K562 (cell line): ENCODE measurements around the gene C16orf95. TPM values are rescaled to one million over a fixed set of nuclear protein-coding genes. Genes with fewer than 3 reads are reported as not detected.

Source experiments
- ATAC-seq: fragments of 200-7000 bp; cut with Tn5 transposase; 3 replicates; pipeline ENCODE4 v1.9.1; 2020; ENCODE audit warnings: moderate library complexity
- BruUV-seq: library from RNA; stranded (reverse); fragments of 400-500 nt; replicated peaks from 2 replicates; lab custom pipeline; 2021; lab: Mats Ljungman, UMichigan
- CTCF ChIA-PET: fragments of 300-600 bp; formaldehyde crosslinking; extraction: SDS; loops from one replicate; lab custom pipeline; 2021; ENCODE audit warnings: low intra/inter-chr PET ratio; lab: Yijun Ruan, JAX
- POLR2A ChIA-PET: fragments of 300-600, 350-650 bp; sonication (Branson Sonifier 250); formaldehyde crosslinking; extraction: SDS; loops from one replicate; lab custom pipeline; 2021; ENCODE audit warnings: antibody characterized with exemption, inconsistent platforms; lab: Yijun Ruan, JAX
- DNase-seq, 4 experiments: peaks; one replicate each; pipeline versions ENCODE4 v3.0.0 to v3.0.0-alpha.2; 2011 to 2018; ENCODE audit warnings: low spot score in 3 of 4, mixed read lengths in 3 of 4; ENCODE audit errors: extremely low read depth in 1 of 4
- FAIRE-seq: peaks from 2 replicates; lab custom pipeline; 2011; peaks lifted over from hg19 to GRCh38; lab: Jason Lieb, UNC
- H2AFZ ChIP-seq: 2 replicates; pipeline ENCODE4 v1.6.0; 2011; ENCODE audit warnings: low read depth, low read length, control low read depth, inconsistent platforms
- H3K27ac ChIP-seq: fragments of 200-600 bp; 3 replicates; pipeline ENCODE4 v1.8.0; 2011; ENCODE audit warnings: low read depth, mild to moderate bottlenecking, control low read depth, inconsistent platforms, low read length, moderate library complexity, mixed read lengths; ENCODE audit errors: extremely low read depth
- H3K27me3 ChIP-seq, 2 experiments: fragments of 300-600 bp in 1 of 2; 2 replicates in 1 of 2; 3 replicates in 1 of 2; pipeline versions ENCODE4 v1.6.0 to v1.8.0; 2011; ENCODE audit warnings: inconsistent platforms in 2 of 2, low read length in 2 of 2, mild to moderate bottlenecking in 1 of 2, mixed read lengths in 1 of 2, moderate library complexity in 1 of 2; ENCODE audit not compliant: control insufficient read depth in 2 of 2, insufficient read depth in 2 of 2
- H3K36me3 ChIP-seq: fragments of 300-600 bp; 3 replicates; pipeline ENCODE4 v1.8.0; 2011; ENCODE audit warnings: mild to moderate bottlenecking, low read length, inconsistent platforms; ENCODE audit not compliant: control insufficient read depth, insufficient read depth
- H3K4me1 ChIP-seq, 2 experiments: fragments of 200-600 bp in 1 of 2; replicated peaks in 1 of 2; 2 replicates in 1 of 2; 3 replicates in 1 of 2; pipeline versions ENCODE4 v1.5.1 to v1.8.0; 2011; ENCODE audit warnings: inconsistent platforms in 2 of 2, low read length in 2 of 2, mild to moderate bottlenecking in 1 of 2, mixed read lengths in 1 of 2, moderate library complexity in 1 of 2; ENCODE audit not compliant: control insufficient read depth in 2 of 2, insufficient read depth in 2 of 2
- H3K4me2 ChIP-seq: 2 replicates; pipeline ENCODE4 v1.6.1; 2011; ENCODE audit warnings: low read length, control low read depth, inconsistent platforms, mixed read lengths; ENCODE audit not compliant: insufficient read depth
- H3K4me3 ChIP-seq: fragments of 200-600 bp; sonication (generic), shearing (Covaris generic); 2 replicates; pipeline ENCODE4 v1.5.1; 2016; ENCODE audit warnings: control low read depth, inconsistent platforms
- H3K79me2 ChIP-seq: fragments of 200-600 bp; 3 replicates; pipeline ENCODE4 v1.8.0; 2011; ENCODE audit warnings: low read length, inconsistent platforms; ENCODE audit not compliant: control insufficient read depth, insufficient read depth
- H3K9ac ChIP-seq, 2 experiments: 2 replicates each; pipeline versions ENCODE4 v1.6.0 to v1.6.1; 2011; ENCODE audit warnings: low read depth in 2 of 2, low read length in 2 of 2, control low read depth in 1 of 2, inconsistent platforms in 1 of 2, mild to moderate bottlenecking in 1 of 2, mixed read lengths in 1 of 2; ENCODE audit not compliant: insufficient read depth in 1 of 2
- H3K9me1 ChIP-seq: one replicate; pipeline ENCODE4 v1.6.0; 2011; ENCODE audit warnings: inconsistent platforms, mild to moderate bottlenecking, low read length, moderate library complexity; ENCODE audit not compliant: control insufficient read depth, insufficient read depth
- H3K9me3 ChIP-seq: replicated peaks from 2 replicates; pipeline ENCODE4 v1.5.1; 2011; ENCODE audit warnings: low read depth, low read length, inconsistent platforms; ENCODE audit not compliant: control insufficient read depth, insufficient read depth
- H4K20me1 ChIP-seq: replicated peaks from 2 replicates; pipeline ENCODE4 v1.6.1; 2011; ENCODE audit warnings: low read length, inconsistent platforms, mixed read lengths; ENCODE audit not compliant: control insufficient read depth, insufficient read depth
- POLR2G ChIP-seq: fragments of 200-400 bp; formaldehyde crosslinking; IDR thresholded peaks from 2 replicates; pipeline ENCODE4 v1.6.1; 2017; ENCODE audit warnings: low read depth, mild to moderate bottlenecking, antibody characterized with exemption, low read length, moderate library complexity
- PURB ChIP-seq: sonication (generic); formaldehyde crosslinking; IDR thresholded peaks from 2 replicates; pipeline ENCODE4 v1.9.0; 2021; ENCODE audit warnings: low read depth, mild to moderate bottlenecking, missing genetic modification reagents
- WGBS: fragments of 100-300 bp; shearing (Covaris generic); methylation state at CpG from one replicate; pipeline ENCODE4 v1.1.6; 2016; ENCODE audit warnings: low coverage, mixed read lengths; ENCODE audit not compliant: insufficient coverage; ENCODE audit errors: missing lambda C conversion rate; 5-methylcytosine and 5-hydroxymethylcytosine counted together
- in situ Hi-C: fragments of 300-500 bp; cut with MboI; formaldehyde crosslinking; loops from 4 replicates; pipeline ENCODE4 v1.15.0; 2018; ENCODE audit warnings: inconsistent platforms, mixed read lengths
- intact Hi-C: fragments of 100-400 bp; cut with micrococcal nuclease; formaldehyde crosslinking; loops from 2 replicates; pipeline ENCODE4 v1.14.2; 2022
- polyA plus RNA-seq, 8 experiments: library from polyadenylated mRNA; depleted of rRNA in 4 of 8; stranded (reverse) in 5 of 8; unstranded in 3 of 8; fragments of >200 nt; fragmentation: Nextera tagmentation in 2 of 8; fragmentation: Illumina TruSeq in 1 of 8; extraction: Ambion mirVana in 2 of 8; extraction: Trizol in 1 of 8; gene quantifications; 2 replicates each; pipeline versions ENCODE4 v1.2.1 to v1.2.3, GENCODE V29; 2011 to 2014; ENCODE audit warnings: inconsistent platforms in 1 of 8, missing spikeins in 1 of 8
- total RNA-seq, 7 experiments: library from RNA; depleted of rRNA in 6 of 7; stranded (reverse); fragments of >200 nt in 6 of 7; fragmentation: Illumina TruSeq in 2 of 7; extraction: Trizol in 2 of 7; gene quantifications; 2 replicates each; pipeline versions ENCODE4 v1.2.1 to v1.2.3, GENCODE V29; 2011 to 2021; ENCODE audit warnings: low replicate concordance in 1 of 7

Gene C16orf95
- total and polyA plus RNA-seq, 9 of the 15 experiments (the other 6 are each of a cell fraction or from before 2014, with no cell fraction given), result 6.5 to 20.5 (median 9.4) TPM

GRCh38 chr16:87345726-87346424, 28.7 kb upstream of the C16orf95 start:
- H3K4me2 ChIP-seq, result no peak overlapping the region
- peaks cover 5% of the 10 kb centered on the region for H3K9me1 ChIP-seq
- no peaks in the 10 kb centered on the region for H3K27me3 ChIP-seq
- H2AFZ ChIP-seq, result no peak overlapping the region
- intact Hi-C loops, result no loop called here
- peak overlapping the region in 1 of 2 experiments; percentile 76; a peak in 2 of 4 replicates for H3K9ac ChIP-seq
- in situ Hi-C loops, result no loop called here
- WGBS, result 88% methylated on average over 13 of the region's 28 CpGs
- DNase-seq (no peak), ATAC-seq (no peak), FAIRE-seq (no peak)
- peaks cover 0 to 23% of the 10 kb centered on the region in 2 experiments; a peak in 1 of 5 replicates for H3K4me1 ChIP-seq
- no peak for TF ChIP-seq PURB (CRISPR knock-in tag)
- 0 out of 2 replicates have a peak, but pooled peaks have one; percentile 14 for TF ChIP-seq POLR2G
- H3K9me3 ChIP-seq, result no peaks in the 10 kb centered on the region
- H3K79me2 ChIP-seq, result peaks cover 2% of the 10 kb centered on the region; the same call in 2 of the 3 replicates
- peaks cover 67% of the 10 kb centered on the region; the same call in 2 of the 3 replicates for H3K36me3 ChIP-seq
- CTCF ChIA-PET, result no interaction called here
- H3K4me3 ChIP-seq, result no peak overlapping the region
- BruUV-seq, result no TSS peak
- H4K20me1 ChIP-seq, result no peaks in the 10 kb centered on the region; the same call in 1 of the 2 replicates
- POLR2A ChIA-PET, result interaction anchor here (0.6 kb wide), 1 partner anchor 127 kb away, joined by 3 read pairs; no protein-coding TSS in a partner anchor
- no peak overlapping the region for H3K27ac ChIP-seq
